PC-9 (cell line): Measurements from ENCODE around the gene TANC1.
"Not testable (repeated sequence)": the region's sequence is repeated elsewhere in the genome, so short reads cannot be mapped to it uniquely, and the experiment has no call there.

Experiments used
- EZH2 ChIP-seq: fragments of 200-600 bp; sonication (generic); IDR thresholded peaks from 2 replicates; pipeline ENCODE4 v1.8.0; 2017; ENCODE audit warnings: antibody characterized with exemption, low read depth
- TF ChIP-seq, protein P1 (sequence below): fragments of 200-600 bp; sonication (generic); conservative IDR thresholded peaks from 2 replicates; pipeline ENCODE4 v1.6.1; 2017; ENCODE audit warnings: mixed run types, antibody characterized with exemption, mild to moderate bottlenecking, moderate library complexity

DNA sequence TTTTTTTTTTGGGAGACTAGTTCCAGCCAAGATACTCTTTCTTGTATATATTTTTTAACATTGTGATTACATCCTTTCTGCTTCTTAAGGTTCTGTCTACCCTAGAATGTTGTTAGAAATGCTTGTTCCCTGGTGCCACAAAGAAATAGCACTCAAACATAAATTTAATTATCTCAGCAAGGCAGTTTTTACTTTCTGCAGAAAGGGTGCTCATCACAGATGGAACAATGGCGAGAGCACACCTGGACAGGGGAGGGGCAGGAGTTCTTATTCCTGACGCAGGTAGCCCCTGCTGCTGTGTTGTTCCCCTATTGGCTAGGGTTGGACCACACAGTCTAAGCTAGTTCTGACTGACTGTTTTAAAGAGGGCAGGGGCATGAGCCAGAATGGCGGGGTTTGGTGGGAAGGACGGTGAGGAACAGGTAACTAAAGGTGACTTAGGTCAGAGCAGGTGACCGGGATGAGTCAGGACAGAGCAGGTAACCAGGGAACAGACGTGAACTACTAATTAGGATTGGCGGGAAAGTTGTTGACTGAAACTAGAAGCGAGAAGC is 127.9 kb downstream of the TANC1 start:
- TF ChIP-seq, protein P1, sequence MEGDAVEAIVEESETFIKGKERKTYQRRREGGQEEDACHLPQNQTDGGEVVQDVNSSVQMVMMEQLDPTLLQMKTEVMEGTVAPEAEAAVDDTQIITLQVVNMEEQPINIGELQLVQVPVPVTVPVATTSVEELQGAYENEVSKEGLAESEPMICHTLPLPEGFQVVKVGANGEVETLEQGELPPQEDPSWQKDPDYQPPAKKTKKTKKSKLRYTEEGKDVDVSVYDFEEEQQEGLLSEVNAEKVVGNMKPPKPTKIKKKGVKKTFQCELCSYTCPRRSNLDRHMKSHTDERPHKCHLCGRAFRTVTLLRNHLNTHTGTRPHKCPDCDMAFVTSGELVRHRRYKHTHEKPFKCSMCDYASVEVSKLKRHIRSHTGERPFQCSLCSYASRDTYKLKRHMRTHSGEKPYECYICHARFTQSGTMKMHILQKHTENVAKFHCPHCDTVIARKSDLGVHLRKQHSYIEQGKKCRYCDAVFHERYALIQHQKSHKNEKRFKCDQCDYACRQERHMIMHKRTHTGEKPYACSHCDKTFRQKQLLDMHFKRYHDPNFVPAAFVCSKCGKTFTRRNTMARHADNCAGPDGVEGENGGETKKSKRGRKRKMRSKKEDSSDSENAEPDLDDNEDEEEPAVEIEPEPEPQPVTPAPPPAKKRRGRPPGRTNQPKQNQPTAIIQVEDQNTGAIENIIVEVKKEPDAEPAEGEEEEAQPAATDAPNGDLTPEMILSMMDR = not testable (repeated sequence)
- TF ChIP-seq EZH2 = not testable (repeated sequence)
